ENCODE results near the gene ELMO1.

GRCh38 chr7:36931892-36932291 lies 516.8 kb downstream of the ELMO1 start:
- TF ChIP-seq CTCF (IDR thresholded peaks at IDR 0.05): no peak
- no peak for TF ChIP-seq ZFX (IDR thresholded peaks at IDR 0.05; ENCODE audit: borderline replicate concordance)

Measured in 22Rv1 (cell line).